MCF 10A (cell line): ENCODE data around the gene HMGCS2. TPM values are rescaled to one million over a fixed set of nuclear protein-coding genes. Genes with fewer than 3 reads are reported as not detected.
"Not testable (repeated sequence)": the region's sequence is repeated elsewhere in the genome, so short reads cannot be mapped to it uniquely, and the experiment has no call there.

Experiments
- BruUV-seq: library from RNA; stranded (reverse); fragments of 400-500 nt; replicated peaks from 2 replicates; lab custom pipeline; 2021; lab: Mats Ljungman, UMichigan
- CTCF ChIA-PET: fragments of 300-600 bp; sonication (Branson Sonifier 250); formaldehyde crosslinking; extraction: SDS; loops from one replicate; lab custom pipeline; 2021; ENCODE audit warnings: antibody characterized with exemption, inconsistent platforms; lab: Yijun Ruan, JAX
- POLR2A ChIA-PET: fragments of 300-600, 350-650 bp; sonication (Branson Sonifier 250); formaldehyde crosslinking; extraction: SDS; loops from one replicate; lab custom pipeline; 2020; ENCODE audit warnings: antibody characterized with exemption, inconsistent platforms; lab: Yijun Ruan, JAX
- DNase-seq: peaks from one replicate; pipeline ENCODE4 v3.0.0-alpha.2; 2018; ENCODE audit not compliant: unreplicated experiment
- H3K27ac Mint-ChIP-seq: one replicate; pipeline ENCODE4 v1.8.0; 2022; ENCODE audit warnings: mild to moderate bottlenecking, low read depth, mixed read lengths; ENCODE audit not compliant: unreplicated experiment
- H3K27me3 Mint-ChIP-seq: one replicate; pipeline ENCODE4 v1.8.0; 2022; ENCODE audit warnings: mixed read lengths; ENCODE audit not compliant: insufficient read depth, unreplicated experiment
- H3K36me3 Mint-ChIP-seq: one replicate; pipeline ENCODE4 v1.8.0; 2022; ENCODE audit warnings: mild to moderate bottlenecking, moderate library complexity, mixed read lengths; ENCODE audit not compliant: insufficient read depth, unreplicated experiment
- H3K4me1 Mint-ChIP-seq: one replicate; pipeline ENCODE4 v1.8.0; 2022; ENCODE audit warnings: mixed read lengths; ENCODE audit not compliant: insufficient read depth, unreplicated experiment
- H3K4me3 Mint-ChIP-seq: one replicate; pipeline ENCODE4 v1.8.0; 2022; ENCODE audit warnings: mild to moderate bottlenecking, moderate library complexity, mixed read lengths; ENCODE audit not compliant: unreplicated experiment
- H3K9me3 Mint-ChIP-seq: one replicate; pipeline ENCODE4 v1.8.0; 2022; ENCODE audit warnings: mixed read lengths; ENCODE audit not compliant: unreplicated experiment
- CTCF ChIP-seq: fragments of 200-600 bp; IDR thresholded peaks from one replicate; pipeline ENCODE4 v1.8.0; 2022; ENCODE audit warnings: antibody characterized with exemption, mild to moderate bottlenecking; ENCODE audit not compliant: unreplicated experiment
- intact Hi-C: fragments of 100-400 bp; cut with micrococcal nuclease; formaldehyde crosslinking; loops from 2 replicates; pipeline ENCODE4 v1.14.1; 2022
- total RNA-seq: library from RNA; stranded (reverse); gene quantifications from 2 replicates; pipeline ENCODE4 v1.2.3, GENCODE V29; 2022

HMGCS2 gene
- total RNA-seq, 1 experiment from 2014 or later: not detected

- TF ChIP-seq CTCF: no peak
- Mint-ChIP-seq H3K9me3 (no peaks in the 10 kb centered on the region), H3K27me3 (no peaks in the 10 kb centered on the region), H3K36me3 (no peaks in the 10 kb centered on the region), H3K4me1 (peaks cover 11% of the 10 kb centered on the region), H3K4me3 (no peak overlapping the region), H3K27ac (no peak overlapping the region)
- DNase-seq: no peak
- ChIA-PET POLR2A (interaction anchor here (0.6 kb wide), 1 partner anchor 30 kb away, joined by 4 read pairs; no protein-coding TSS in a partner anchor), CTCF (interaction anchor here (0.9 to 1.3 kb wide), 2 partner anchors 18 to 48 kb away, joined by 4 to 7 read pairs; no protein-coding TSS in a partner anchor)
- intact Hi-C loops: no loop called here
- no TSS peak for BruUV-seq
These were observed 22.7 kb upstream of the HMGCS2 start for GRCh38 chr1:119791377-119791776.

GRCh38 chr1:119790451-119791198 lies 21.9 kb upstream of the HMGCS2 start:
- Mint-ChIP-seq H3K36me3 (no peaks in the 10 kb centered on the region), H3K27ac (no peak overlapping the region), H3K27me3 (no peaks in the 10 kb centered on the region), H3K4me3 (no peak overlapping the region), H3K9me3 (no peaks in the 10 kb centered on the region), H3K4me1 (peaks cover 16% of the 10 kb centered on the region)
- ChIA-PET CTCF (interaction anchor here (1.3 kb wide), 1 partner anchor 47 kb away, joined by 7 read pairs; no protein-coding TSS in a partner anchor), POLR2A (interaction anchor here (0.6 kb wide), 1 partner anchor 79 kb away, joined by 3 read pairs; no protein-coding TSS in a partner anchor)
- intact Hi-C loops: no loop called here
- no peak for TF ChIP-seq CTCF
- no peak for DNase-seq
- BruUV-seq: no TSS peak

GRCh38 chr1:119787776-119788175 lies 19.1 kb upstream of the HMGCS2 start:
- CTCF ChIA-PET: interaction anchor here (0.6 to 2.3 kb wide), 2 partner anchors 21 to 83 kb away, joined by 3 to 11 read pairs; no protein-coding TSS in a partner anchor
- Mint-ChIP-seq H3K9me3 (no peaks in the 10 kb centered on the region), H3K36me3 (no peaks in the 10 kb centered on the region), H3K4me3 (no peak overlapping the region), H3K27ac (no peak overlapping the region), H3K27me3 (no peaks in the 10 kb centered on the region), H3K4me1 (peaks cover 30% of the 10 kb centered on the region)
- intact Hi-C loops: no loop called here
- POLR2A ChIA-PET: no interaction called here
- BruUV-seq: no TSS peak
- no peak for DNase-seq
- TF ChIP-seq CTCF: no peak

- DNase-seq: not testable (repeated sequence)
These were observed 17.9 kb upstream of the HMGCS2 start for GRCh38 chr1:119786473-119787050.

GRCh38 chr1:119786046-119786445 lies 17.3 kb upstream of the HMGCS2 start:
- DNase-seq, H3K36me3 Mint-ChIP-seq, H3K27ac Mint-ChIP-seq, H3K9me3 Mint-ChIP-seq, H3K27me3 Mint-ChIP-seq, intact Hi-C loops, H3K4me3 Mint-ChIP-seq, CTCF ChIA-PET, BruUV-seq: not testable (repeated sequence)
- H3K4me1 Mint-ChIP-seq: peaks cover 30% of the 10 kb centered on the region
- POLR2A ChIA-PET: interaction anchor here (0.7 to 0.8 kb wide), 2 partner anchors 23 to 39 kb away, joined by 3 read pairs; no protein-coding TSS in a partner anchor

More at GRCh38 chr1:119786473-119787050, 17.9 kb upstream of the HMGCS2 start:
- H3K36me3 Mint-ChIP-seq, H3K9me3 Mint-ChIP-seq, CTCF ChIA-PET, H3K27ac Mint-ChIP-seq, H3K27me3 Mint-ChIP-seq, H3K4me3 Mint-ChIP-seq, intact Hi-C loops, BruUV-seq: not testable (repeated sequence)
- POLR2A ChIA-PET: interaction anchor here (0.7 to 0.8 kb wide), 2 partner anchors 22 to 40 kb away, joined by 3 read pairs; no protein-coding TSS in a partner anchor
- peaks cover 30% of the 10 kb centered on the region for H3K4me1 Mint-ChIP-seq
